Adrenal gland (tissue), 5 donors: Measurements from ENCODE around the gene SERPINE3.

Experiments used
- POLR2A ChIP-seq, 2 donors: fragments of 450-650 bp; IDR thresholded peaks; one replicate each; pipeline ENCODE4 v1.6.1; 2017; ENCODE audit warnings: antibody characterized with exemption in 2 of 2, mild to moderate bottlenecking in 2 of 2, moderate library complexity in 1 of 2
- TF ChIP-seq, protein P1 (sequence below), 6 experiments: fragments of 450-650 bp in 4 of 6; fragments of 200-600 bp in 2 of 6; sonication (generic) in 1 of 6; IDR thresholded peaks; 1 replicate in 5 of 6; 2 replicates in 1 of 6; pipeline versions ENCODE4 v1.5.1 to v1.8.0; 2016 to 2021; ENCODE audit warnings: antibody characterized with exemption in 6 of 6, mild to moderate bottlenecking in 2 of 6, moderate library complexity in 1 of 6
- donor health status: DM: no; HTN: no; CAD: no.

DNA sequence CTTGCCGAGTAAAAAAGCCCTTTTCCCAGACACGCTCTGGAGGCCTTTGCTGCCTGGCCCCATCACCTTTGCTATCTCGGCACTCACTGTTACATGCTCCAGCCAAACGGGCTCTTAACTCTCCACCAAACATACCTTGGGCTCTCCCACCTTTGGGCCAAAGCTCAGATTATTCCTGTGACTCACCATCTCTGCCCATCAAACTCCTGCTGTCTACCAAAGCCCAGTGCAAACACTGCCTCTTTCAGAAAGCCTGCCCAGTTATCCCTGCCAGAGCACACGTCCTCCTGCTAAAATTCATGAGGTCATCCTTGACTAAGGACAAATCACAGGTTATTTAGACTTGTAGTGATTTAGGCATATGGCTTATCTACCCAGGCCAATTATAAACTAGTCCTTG, 48.1 kb upstream of the SERPINE3 start:
- TF ChIP-seq, protein P1, sequence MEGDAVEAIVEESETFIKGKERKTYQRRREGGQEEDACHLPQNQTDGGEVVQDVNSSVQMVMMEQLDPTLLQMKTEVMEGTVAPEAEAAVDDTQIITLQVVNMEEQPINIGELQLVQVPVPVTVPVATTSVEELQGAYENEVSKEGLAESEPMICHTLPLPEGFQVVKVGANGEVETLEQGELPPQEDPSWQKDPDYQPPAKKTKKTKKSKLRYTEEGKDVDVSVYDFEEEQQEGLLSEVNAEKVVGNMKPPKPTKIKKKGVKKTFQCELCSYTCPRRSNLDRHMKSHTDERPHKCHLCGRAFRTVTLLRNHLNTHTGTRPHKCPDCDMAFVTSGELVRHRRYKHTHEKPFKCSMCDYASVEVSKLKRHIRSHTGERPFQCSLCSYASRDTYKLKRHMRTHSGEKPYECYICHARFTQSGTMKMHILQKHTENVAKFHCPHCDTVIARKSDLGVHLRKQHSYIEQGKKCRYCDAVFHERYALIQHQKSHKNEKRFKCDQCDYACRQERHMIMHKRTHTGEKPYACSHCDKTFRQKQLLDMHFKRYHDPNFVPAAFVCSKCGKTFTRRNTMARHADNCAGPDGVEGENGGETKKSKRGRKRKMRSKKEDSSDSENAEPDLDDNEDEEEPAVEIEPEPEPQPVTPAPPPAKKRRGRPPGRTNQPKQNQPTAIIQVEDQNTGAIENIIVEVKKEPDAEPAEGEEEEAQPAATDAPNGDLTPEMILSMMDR (IDR thresholded peaks at IDR 0.05), result no peak
- TF ChIP-seq POLR2A (IDR thresholded peaks at IDR 0.05), result no peak
